ENCODE data around the gene CEL.

DNA sequence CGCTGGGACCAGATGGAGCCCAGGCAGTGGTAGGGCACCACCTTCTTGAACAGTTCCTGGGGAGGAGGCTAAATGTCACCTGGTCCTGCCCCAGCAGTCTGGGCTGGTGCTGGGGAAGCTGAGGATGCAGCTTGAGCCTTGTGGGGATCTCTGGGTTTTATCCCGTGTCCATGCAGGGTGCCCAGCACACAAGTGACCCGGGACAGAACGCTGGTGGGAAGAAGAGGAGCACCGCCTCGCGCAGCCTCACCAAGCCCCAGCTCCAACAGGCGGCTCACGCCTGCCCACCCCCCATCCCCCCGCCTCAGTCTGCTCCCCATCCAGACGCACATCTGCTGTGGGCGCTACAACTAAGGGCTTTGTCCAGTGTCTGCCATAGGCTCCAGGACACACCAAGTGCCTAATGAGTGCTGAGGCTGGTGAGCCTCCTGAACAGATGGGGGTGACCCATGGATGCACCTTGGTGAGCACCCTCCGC is 45.5 kb downstream of the CEL start:
- TF ChIP-seq ELF4 (IDR thresholded peaks at IDR 0.05) (no peak), SP1 (IDR thresholded peaks at IDR 0.05) (no peak), PKNOX1 (IDR thresholded peaks at IDR 0.05) (no peak), TARDBP (IDR thresholded peaks at IDR 0.05) (no peak), SUZ12 (IDR thresholded peaks at IDR 0.05) (no peak), LEF1 (IDR thresholded peaks at IDR 0.05; ENCODE audit: borderline replicate concordance) (no peak), BHLHE40 (IDR thresholded peaks at IDR 0.05; ENCODE audit: borderline replicate concordance) (no peak), NFRKB (IDR thresholded peaks at IDR 0.05) (no peak), FOXM1 (IDR thresholded peaks at IDR 0.05; ENCODE audit: borderline replicate concordance) (no peak)
